Activated CD4-positive, alpha-beta T cell treated with anti-CD3 and anti-CD28 coated beads, Interleukin-2, Interleukin-4, amounts not matched to agents 100 ng/mL and 50 ng/mL, durations not matched to agents 16 hours and 8 hours (primary cell): ENCODE measurements around the gene CLDN20.

Experiments used
- DNase-seq: peaks from one replicate; pipeline ENCODE4 v3.0.0-alpha.2; 2020; ENCODE audit warnings: low spot score

CLDN20 gene

GRCh38 chr6:155245831-155246230 lies 18.0 kb upstream of the CLDN20 start:
- no peak for DNase-seq

GRCh38 chr6:155246825-155247224 lies 17.0 kb upstream of the CLDN20 start:
- DNase-seq, result no peak

GRCh38 chr6:155247618-155248007 lies 16.2 kb upstream of the CLDN20 start:
- DNase-seq, result no peak

GRCh38 chr6:155248008-155249001 lies 15.5 kb upstream of the CLDN20 start:
- peak; percentile 41 for DNase-seq

- DNase-seq, result no peak
Observed at GRCh38 chr6:155250701-155251381, 13.0 kb upstream of the CLDN20 start.

GRCh38 chr6:155252581-155252980 lies 11.2 kb upstream of the CLDN20 start:
- no peak for DNase-seq

GRCh38 chr6:155253337-155253736 lies 10.5 kb upstream of the CLDN20 start:
- DNase-seq, result no peak

- no peak for DNase-seq
Observed at GRCh38 chr6:155254139-155254538, 9.7 kb upstream of the CLDN20 start.

GRCh38 chr6:155256122-155256795 lies 7.6 kb upstream of the CLDN20 start:
- no peak for DNase-seq

GRCh38 chr6:155257796-155258195 lies 6.0 kb upstream of the CLDN20 start:
- DNase-seq, result no peak

GRCh38 chr6:155259204-155259603 lies 4.6 kb upstream of the CLDN20 start:
- DNase-seq, result no peak

- no peak for DNase-seq
Observed at GRCh38 chr6:155259897-155260296, 3.9 kb upstream of the CLDN20 start.

- no peak for DNase-seq
Observed at GRCh38 chr6:155260686-155261085, 3.1 kb upstream of the CLDN20 start.

- no peak for DNase-seq
Observed at GRCh38 chr6:155261111-155261900, 2.5 kb upstream of the CLDN20 start.

GRCh38 chr6:155262655-155263054 lies 1.2 kb upstream of the CLDN20 start:
- no peak for DNase-seq

GRCh38 chr6:155264693-155265320 lies 994 bp downstream of the CLDN20 start:
- DNase-seq, result no peak

GRCh38 chr6:155265843-155266535 lies 2.2 kb downstream of the CLDN20 start:
- no peak for DNase-seq

- DNase-seq, result no peak
Observed at GRCh38 chr6:155267411-155267810, 3.6 kb downstream of the CLDN20 start.

GRCh38 chr6:155268088-155268867 lies 4.5 kb downstream of the CLDN20 start:
- DNase-seq, result peak; percentile 42

- DNase-seq, result no peak
Observed at GRCh38 chr6:155269765-155270164, 6.0 kb downstream of the CLDN20 start.
